ENCODE data around the gene KPNB1.
A peak's percentile ranks its signal among the peaks of the same experiment; 100 is the strongest.

KPNB1 gene

GRCh38 chr17:47696717-47697642 is 47.3 kb downstream of the KPNB1 start:
- no peak overlapping the region for H2AFZ ChIP-seq (ENCODE audit: low read depth, low read length)
- H3K4me3 ChIP-seq (ENCODE audit: low read depth in 1 of 2, low read length in 2 of 2), result no peak overlapping the region
- peaks cover 33% of the 10 kb centered on the region for H4K20me1 ChIP-seq (ENCODE audit: insufficient read depth, low read length)
- no peak overlapping the region for H3K4me2 ChIP-seq (ENCODE audit: insufficient read depth, low read length)
- H3K79me2 ChIP-seq (ENCODE audit: insufficient read depth, low read length), result no peaks in the 10 kb centered on the region
- H3K9ac ChIP-seq (ENCODE audit: low read depth, low read length), result no peak overlapping the region
- no peaks in the 10 kb centered on the region for H3K36me3 ChIP-seq (ENCODE audit: insufficient read depth, low read length)
- H3K27me3 ChIP-seq (ENCODE audit: insufficient read depth, low read length, poor library complexity), result peaks cover 13% of the 10 kb centered on the region
- DNase-seq, result no peak
- no peaks in the 10 kb centered on the region for H3K9me3 ChIP-seq (ENCODE audit: insufficient read depth, low read length, severe bottlenecking)
- no peak for ATAC-seq (ENCODE audit: insufficient read depth, low read depth)
- TF ChIP-seq CTCF (IDR thresholded peaks at IDR 0.05; ENCODE audit: borderline replicate concordance, extremely low read depth, low read length, poor library complexity, severe bottlenecking) (no peak), EZH2 (IDR thresholded peaks at IDR 0.05; ENCODE audit: borderline replicate concordance, low read depth, low read length, severe bottlenecking) (no peak)
- peaks cover 31% of the 10 kb centered on the region for H3K4me1 ChIP-seq (ENCODE audit: insufficient read depth, low read length)
- H3K27ac ChIP-seq (ENCODE audit: low read length), result no peak overlapping the region

DNA sequence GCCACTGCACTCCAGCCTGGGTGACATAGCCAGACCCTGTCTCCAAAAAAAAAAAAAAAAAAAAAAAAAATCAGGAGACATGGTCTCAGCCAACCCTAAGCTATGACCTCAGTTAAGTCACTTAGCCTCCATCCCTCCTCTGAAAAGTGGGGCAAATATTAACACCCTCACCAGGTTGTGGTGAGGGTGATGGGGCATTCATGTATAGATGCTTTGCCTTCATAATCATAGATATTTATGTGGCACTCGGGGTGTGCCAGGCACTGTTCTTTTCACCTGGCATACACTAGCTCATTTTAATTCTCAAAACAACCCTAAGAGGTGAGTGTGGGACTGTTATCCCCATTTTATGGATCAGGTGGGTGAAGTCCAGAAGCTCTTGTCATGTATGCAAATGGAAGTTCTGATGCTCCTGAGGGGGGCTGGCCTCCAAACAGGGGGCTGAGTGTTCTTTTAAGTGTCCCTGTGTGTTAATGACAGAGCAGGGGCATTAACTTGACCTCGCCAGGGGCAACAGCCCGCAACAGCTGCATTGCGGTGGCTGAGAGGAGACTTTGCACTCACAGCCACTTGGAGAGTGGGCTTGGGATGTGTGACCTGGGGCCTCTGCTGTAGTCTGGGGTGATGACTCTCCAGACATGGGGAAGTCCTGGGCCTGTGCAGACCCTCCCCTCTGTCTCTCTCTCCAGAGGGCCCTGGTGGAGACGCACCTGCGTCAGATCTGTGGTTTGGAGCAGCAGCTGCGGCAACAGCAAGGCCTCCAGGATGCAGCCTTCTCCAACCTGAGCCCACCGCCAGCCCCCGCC is 48.4 kb downstream of the KPNB1 start:
- ATAC-seq (ENCODE audit: insufficient read depth, low read depth), result no peak
- Histone ChIP-seq H3K4me2 (ENCODE audit: insufficient read depth, low read length) (no peak overlapping the region), H3K9me3 (ENCODE audit: insufficient read depth, low read length, severe bottlenecking) (no peaks in the 10 kb centered on the region), H3K36me3 (ENCODE audit: insufficient read depth, low read length) (no peaks in the 10 kb centered on the region), H3K9ac (ENCODE audit: low read depth, low read length) (no peak overlapping the region), H3K4me3 (ENCODE audit: low read depth in 1 of 2, low read length in 2 of 2) (no peak overlapping the region), H2AFZ (ENCODE audit: low read depth, low read length) (no peak overlapping the region), H3K27me3 (ENCODE audit: insufficient read depth, low read length, poor library complexity) (peaks cover 13% of the 10 kb centered on the region), H3K4me1 (ENCODE audit: insufficient read depth, low read length) (peaks cover 23% of the 10 kb centered on the region), H4K20me1 (ENCODE audit: insufficient read depth, low read length) (peaks cover 26% of the 10 kb centered on the region), H3K79me2 (ENCODE audit: insufficient read depth, low read length) (no peaks in the 10 kb centered on the region), H3K27ac (ENCODE audit: low read length) (no peak overlapping the region)
- TF ChIP-seq EZH2 (IDR thresholded peaks at IDR 0.05; ENCODE audit: borderline replicate concordance, low read depth, low read length, severe bottlenecking) (no peak), CTCF (IDR thresholded peaks at IDR 0.05; ENCODE audit: borderline replicate concordance, extremely low read depth, low read length, poor library complexity, severe bottlenecking) (no peak)
- DNase-seq, result peak; percentile 45

DNA sequence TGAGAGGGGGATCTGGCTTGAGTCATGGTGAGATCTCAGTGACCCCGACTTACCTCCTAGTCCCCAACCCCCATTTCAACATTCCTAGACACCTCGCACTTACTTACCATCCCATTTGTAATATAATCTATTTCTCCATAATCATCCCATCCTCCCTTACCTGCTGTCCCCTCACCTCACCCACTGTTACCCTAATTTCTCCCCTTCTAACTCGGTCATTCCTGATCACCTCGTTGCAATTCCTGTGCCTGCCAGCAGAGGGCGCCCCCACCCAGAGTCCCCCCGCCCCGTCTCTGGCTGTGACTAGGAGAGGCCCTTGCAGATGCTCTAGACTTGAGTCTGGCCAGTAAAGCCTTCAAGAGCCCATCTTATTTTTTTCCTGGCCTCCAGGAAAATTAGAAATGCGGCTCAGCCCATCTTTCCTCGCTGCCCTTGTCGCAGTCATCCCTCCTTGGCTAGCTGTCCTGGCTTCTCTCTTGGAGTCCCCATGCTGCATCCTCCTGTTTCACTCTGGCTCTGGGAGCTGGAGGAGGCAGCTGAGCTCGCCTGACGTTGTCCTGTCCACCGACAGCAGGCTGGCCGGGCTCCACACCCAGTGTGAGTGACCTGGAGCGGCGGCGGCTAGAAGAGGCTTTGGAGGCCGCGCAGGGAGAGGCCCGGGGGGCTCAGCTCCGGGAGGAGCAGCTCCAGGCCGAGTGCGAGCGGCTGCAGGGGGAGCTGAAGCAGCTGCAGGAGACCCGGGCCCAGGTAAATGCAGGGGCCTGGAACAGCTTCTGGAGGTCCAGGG is 49.2 kb downstream of the KPNB1 start:
- ATAC-seq (ENCODE audit: insufficient read depth, low read depth) (peak; percentile 52), DNase-seq (peak; percentile 75)
- H3K9me3 ChIP-seq (ENCODE audit: insufficient read depth, low read length, severe bottlenecking), result no peaks in the 10 kb centered on the region
- no peak overlapping the region for H3K4me2 ChIP-seq (ENCODE audit: insufficient read depth, low read length)
- H3K36me3 ChIP-seq (ENCODE audit: insufficient read depth, low read length), result no peaks in the 10 kb centered on the region
- no peak overlapping the region for H3K9ac ChIP-seq (ENCODE audit: low read depth, low read length)
- no peak overlapping the region for H2AFZ ChIP-seq (ENCODE audit: low read depth, low read length)
- no peaks in the 10 kb centered on the region for H3K79me2 ChIP-seq (ENCODE audit: insufficient read depth, low read length)
- peak; percentile 92 for TF ChIP-seq CTCF (IDR thresholded peaks at IDR 0.05; ENCODE audit: borderline replicate concordance, extremely low read depth, low read length, poor library complexity, severe bottlenecking)
- no peak for TF ChIP-seq EZH2 (IDR thresholded peaks at IDR 0.05; ENCODE audit: borderline replicate concordance, low read depth, low read length, severe bottlenecking)
- H3K4me1 ChIP-seq (ENCODE audit: insufficient read depth, low read length), result peaks cover 20% of the 10 kb centered on the region
- H3K4me3 ChIP-seq (ENCODE audit: low read depth in 1 of 2, low read length in 2 of 2), result no peak overlapping the region
- peaks cover 26% of the 10 kb centered on the region for H4K20me1 ChIP-seq (ENCODE audit: insufficient read depth, low read length)
- H3K27me3 ChIP-seq (ENCODE audit: insufficient read depth, low read length, poor library complexity), result peaks cover 13% of the 10 kb centered on the region
- H3K27ac ChIP-seq (ENCODE audit: low read length), result no peak overlapping the region
